ENCODE results near the gene SSU72.
"Not testable (repeated sequence)": the region's sequence is repeated elsewhere in the genome, so short reads cannot be mapped to it uniquely, and the experiment has no call there.

Gene SSU72

GRCh38 chr1:1539310-1540089 is 35.2 kb downstream of the SSU72 start:
- Mint-ChIP-seq H3K4me1 (ENCODE audit: low read depth) (no peaks in the 10 kb centered on the region), H3K9me3 (no peaks in the 10 kb centered on the region), H3K27ac (no peak overlapping the region), H3K36me3 (ENCODE audit: low read depth) (peaks cover 7% of the 10 kb centered on the region), H3K27me3 (ENCODE audit: low read depth) (no peaks in the 10 kb centered on the region), H3K4me3 (no peak overlapping the region)

GRCh38 chr1:1538989-1539309 is 35.7 kb downstream of the SSU72 start:
- Mint-ChIP-seq H3K36me3 (ENCODE audit: low read depth) (peaks cover 7% of the 10 kb centered on the region), H3K4me3 (no peak overlapping the region), H3K27ac (no peak overlapping the region), H3K4me1 (ENCODE audit: low read depth) (no peaks in the 10 kb centered on the region), H3K27me3 (ENCODE audit: low read depth) (no peaks in the 10 kb centered on the region), H3K9me3 (no peaks in the 10 kb centered on the region)

GRCh38 chr1:1538334-1538733 is 36.3 kb downstream of the SSU72 start:
- Mint-ChIP-seq H3K36me3 (ENCODE audit: low read depth) (peaks cover 7% of the 10 kb centered on the region), H3K4me1 (ENCODE audit: low read depth) (no peaks in the 10 kb centered on the region), H3K27ac (no peak overlapping the region), H3K27me3 (ENCODE audit: low read depth) (no peaks in the 10 kb centered on the region), H3K4me3 (peak overlapping the region; percentile 14), H3K9me3 (no peaks in the 10 kb centered on the region)

DNA sequence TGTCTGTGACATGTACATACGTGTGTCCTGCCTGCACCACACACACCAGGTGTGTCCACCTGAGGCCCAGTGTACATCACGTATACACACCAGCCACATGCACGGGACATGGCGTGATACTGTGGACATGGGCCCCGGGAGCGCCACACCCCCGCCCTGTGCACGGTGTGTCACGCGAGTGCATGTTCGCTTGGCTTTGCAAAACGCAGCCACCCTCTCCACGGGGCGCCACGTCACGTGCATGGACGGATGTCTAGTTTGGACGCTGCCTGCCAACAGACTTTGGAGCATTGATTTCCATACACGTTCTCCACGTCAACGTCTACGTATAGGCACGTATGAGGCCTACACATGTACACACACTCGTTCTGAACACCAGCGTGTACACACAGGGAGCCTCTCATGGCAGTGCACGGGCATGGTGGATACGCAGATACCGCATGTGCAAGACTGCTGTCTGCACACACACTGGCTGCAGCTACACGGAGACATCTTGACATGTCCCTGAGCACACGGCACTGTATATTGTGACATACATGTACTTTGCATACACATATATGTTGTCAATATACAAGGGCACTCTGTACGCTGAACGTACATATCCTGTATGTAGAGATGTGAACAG is 36.9 kb downstream of the SSU72 start:
- H3K27me3 Mint-ChIP-seq (ENCODE audit: low read depth) = no peaks in the 10 kb centered on the region
- peaks cover 7% of the 10 kb centered on the region for H3K36me3 Mint-ChIP-seq (ENCODE audit: low read depth)
- no peaks in the 10 kb centered on the region for H3K9me3 Mint-ChIP-seq
- H3K4me1 Mint-ChIP-seq (ENCODE audit: low read depth) = no peaks in the 10 kb centered on the region
- H3K27ac Mint-ChIP-seq = no peak overlapping the region
- no peak overlapping the region for H3K4me3 Mint-ChIP-seq

DNA sequence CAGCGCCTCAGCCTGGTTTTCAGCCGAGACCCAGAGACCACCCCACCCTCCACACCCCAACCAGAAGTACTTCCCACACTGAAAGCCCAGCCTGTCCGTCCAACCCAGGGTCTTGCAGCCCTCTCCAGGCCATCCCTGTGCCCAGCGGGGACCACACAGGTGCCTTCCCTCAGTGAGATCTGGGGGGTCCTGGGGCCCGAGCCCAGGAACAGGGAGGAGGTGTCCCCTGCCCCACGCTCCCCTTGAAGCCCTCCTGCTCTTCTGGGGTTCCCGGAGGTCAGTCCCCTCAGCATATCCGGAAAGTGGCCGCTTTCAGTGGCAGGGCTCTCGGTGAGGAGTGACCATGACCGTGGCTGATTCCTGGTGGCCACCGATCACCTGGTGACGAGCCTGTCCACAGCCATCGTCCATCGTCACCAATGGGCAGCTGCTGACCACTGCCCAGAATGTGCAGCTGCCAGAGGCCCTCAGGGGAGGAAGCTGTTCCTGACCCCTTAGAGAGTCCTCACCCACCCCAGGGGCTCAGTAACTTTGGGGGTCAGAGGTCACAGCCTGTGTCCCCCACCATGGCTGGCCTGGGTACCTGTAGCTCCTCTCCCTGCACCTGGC is 37.6 kb downstream of the SSU72 start:
- peaks cover 11% of the 10 kb centered on the region for H3K36me3 Mint-ChIP-seq (ENCODE audit: low read depth)
- H3K4me1 Mint-ChIP-seq (ENCODE audit: low read depth) = no peaks in the 10 kb centered on the region
- H3K9me3 Mint-ChIP-seq = peaks cover 3% of the 10 kb centered on the region
- H3K27ac Mint-ChIP-seq = no peak overlapping the region
- no peaks in the 10 kb centered on the region for H3K27me3 Mint-ChIP-seq (ENCODE audit: low read depth)
- H3K4me3 Mint-ChIP-seq = no peak overlapping the region

DNA sequence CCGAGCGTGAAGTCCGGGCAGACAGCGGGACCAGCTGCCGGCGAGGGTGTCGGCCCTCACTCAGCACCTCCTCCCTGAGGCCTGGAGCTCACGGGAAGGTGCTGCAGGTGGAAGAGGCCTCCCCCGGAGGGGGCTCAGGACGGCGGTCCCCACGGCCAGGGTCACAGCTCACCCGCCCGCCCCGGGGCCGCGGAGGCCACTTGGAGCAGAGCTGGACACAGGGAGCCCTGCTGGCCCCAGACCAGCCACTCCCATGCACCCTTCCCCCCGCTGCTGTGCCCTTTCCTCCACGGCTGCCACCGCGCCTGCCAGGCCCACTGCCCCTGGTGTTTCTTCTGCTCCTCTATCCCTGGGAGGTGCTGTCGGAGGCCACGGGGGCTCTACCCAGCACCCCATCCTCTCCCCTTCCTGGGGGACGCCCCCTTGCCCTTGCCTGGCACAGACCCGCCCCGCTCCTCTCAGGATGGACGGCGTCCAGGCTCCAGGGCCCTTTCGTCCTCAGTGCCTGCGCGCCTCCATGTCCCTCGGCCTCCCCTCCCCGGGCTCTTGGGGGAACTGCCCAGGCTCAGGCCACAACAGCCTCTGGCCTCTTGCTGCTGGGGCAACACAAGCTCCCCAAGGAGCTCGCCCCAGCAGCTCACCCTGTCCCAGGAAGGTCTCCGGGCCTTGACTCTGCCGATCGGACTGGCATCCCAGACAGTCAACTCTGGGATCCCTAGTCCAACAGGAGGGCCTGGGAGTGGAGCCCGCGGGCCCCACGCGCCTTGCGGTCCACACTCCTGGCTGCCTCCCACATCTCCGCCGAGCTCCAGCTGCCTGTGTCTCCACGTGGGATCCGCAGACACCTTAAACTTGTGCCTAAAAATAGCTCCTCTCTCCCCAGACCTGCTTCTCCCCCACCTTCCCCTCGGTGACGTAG is 38.4 kb downstream of the SSU72 start:
- Mint-ChIP-seq H3K4me1 (ENCODE audit: low read depth) (no peaks in the 10 kb centered on the region), H3K4me3 (no peak overlapping the region), H3K9me3 (peaks cover 6% of the 10 kb centered on the region), H3K36me3 (ENCODE audit: low read depth) (peaks cover 7% of the 10 kb centered on the region), H3K27ac (no peak overlapping the region), H3K27me3 (ENCODE audit: low read depth) (no peaks in the 10 kb centered on the region)

DNA sequence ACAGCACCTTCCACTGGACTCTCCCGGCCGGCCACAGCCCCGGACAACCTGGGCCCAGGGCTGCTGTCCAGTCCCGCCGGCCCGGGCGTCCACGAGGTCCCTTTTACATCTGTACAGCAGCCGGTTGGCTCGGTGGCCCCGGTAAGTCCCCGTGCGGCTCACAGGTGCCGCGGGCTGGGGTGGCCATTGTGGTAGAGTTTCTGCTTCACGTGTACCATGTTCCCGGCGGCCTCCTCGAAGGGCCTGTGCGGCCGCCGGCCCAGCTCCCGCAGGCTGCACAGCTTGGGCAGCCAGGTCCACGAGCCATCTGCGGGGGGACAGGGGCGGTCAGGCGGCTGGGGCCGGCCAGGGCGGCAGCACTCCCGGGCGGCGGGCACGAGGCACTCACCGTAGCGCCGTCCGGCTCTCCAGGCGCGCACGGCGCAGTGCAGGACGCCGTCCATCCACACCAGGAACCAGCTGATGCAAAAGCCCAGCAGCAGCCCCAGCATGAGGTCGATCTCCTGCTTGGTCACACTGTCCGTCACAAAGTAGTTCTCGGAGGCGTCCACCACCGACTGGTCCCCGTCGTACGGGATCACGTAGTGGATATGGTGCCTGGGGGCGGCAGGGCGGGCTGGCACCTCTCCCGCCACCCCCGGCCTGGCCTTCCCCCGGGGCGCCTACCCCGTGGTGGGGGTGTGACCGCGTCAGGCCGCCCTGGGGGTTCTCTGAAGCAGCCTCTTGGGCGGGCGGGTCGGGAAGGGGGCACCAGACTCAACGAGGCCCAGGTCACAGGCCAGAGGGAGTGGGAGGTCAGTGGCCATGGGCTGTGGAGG is 39.3 kb downstream of the SSU72 start:
- Mint-ChIP-seq H3K27me3 (ENCODE audit: low read depth) (no peaks in the 10 kb centered on the region), H3K27ac (no peak overlapping the region), H3K4me1 (ENCODE audit: low read depth) (no peaks in the 10 kb centered on the region), H3K4me3 (no peak overlapping the region), H3K9me3 (peaks cover 6% of the 10 kb centered on the region), H3K36me3 (ENCODE audit: low read depth) (peaks cover 11% of the 10 kb centered on the region)

DNA sequence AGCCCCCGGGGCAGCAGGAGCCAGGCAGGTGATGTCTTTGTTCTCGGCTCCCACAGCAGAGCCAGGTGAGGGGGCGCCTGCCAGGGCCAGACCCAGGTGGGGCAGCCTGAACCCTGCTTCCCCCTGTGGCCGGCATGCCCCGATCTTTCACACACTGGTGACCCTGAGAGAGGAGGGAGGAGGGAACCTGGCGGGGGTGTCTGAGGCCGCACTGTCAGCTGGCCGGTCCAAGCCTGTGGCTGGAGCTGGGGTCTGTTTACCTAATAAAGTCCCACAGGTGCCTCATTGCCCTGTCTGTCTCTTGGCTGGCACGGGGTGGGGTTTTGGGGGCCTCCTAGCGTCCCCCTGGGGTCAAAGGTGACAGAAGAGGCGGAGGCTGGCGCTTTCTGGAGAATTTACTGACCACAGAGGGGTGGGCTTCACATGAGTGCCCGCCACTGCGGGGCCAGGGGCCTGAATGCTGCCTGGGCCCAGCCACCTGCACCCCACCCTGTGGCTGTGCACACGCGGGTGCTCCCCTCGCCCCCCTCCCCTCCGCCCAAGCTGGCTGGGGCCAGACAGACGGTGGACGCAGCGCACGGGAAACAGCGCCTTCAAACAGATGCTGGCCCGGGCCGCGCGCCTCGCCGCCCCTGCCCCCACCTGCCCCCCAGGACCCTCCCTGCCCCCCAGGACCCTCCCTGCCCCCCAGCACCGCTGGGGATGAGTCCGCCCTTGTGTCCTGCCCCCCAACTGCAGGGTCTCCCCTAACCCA is 40.1 kb downstream of the SSU72 start:
- Mint-ChIP-seq H3K36me3 (ENCODE audit: low read depth) (peaks cover 17% of the 10 kb centered on the region), H3K9me3 (peaks cover 6% of the 10 kb centered on the region), H3K4me3 (no peak overlapping the region), H3K27ac (no peak overlapping the region), H3K27me3 (ENCODE audit: low read depth) (no peaks in the 10 kb centered on the region), H3K4me1 (ENCODE audit: low read depth) (no peaks in the 10 kb centered on the region)

DNA sequence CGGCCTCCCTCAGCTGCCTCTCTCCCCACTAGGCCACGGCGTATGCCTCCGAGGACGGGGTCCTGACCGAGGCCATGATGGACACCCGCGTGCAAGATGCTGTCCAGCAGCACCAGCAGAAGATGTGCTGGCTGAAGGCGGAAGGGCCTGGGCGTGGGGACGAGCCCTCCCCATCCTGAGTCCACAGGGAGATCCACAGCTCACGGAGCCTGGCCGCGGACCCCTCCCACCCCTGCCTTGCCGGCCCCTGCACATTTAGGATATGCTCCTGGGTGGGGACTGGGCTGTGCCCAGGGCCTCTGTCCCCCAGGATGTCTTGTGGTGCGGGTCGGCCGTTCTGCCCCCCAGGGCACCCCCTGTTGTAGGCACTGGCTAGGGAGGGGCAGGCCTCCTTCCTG is 40.8 kb downstream of the SSU72 start:
- H3K27me3 Mint-ChIP-seq (ENCODE audit: low read depth); H3K9me3 Mint-ChIP-seq; H3K4me3 Mint-ChIP-seq; H3K4me1 Mint-ChIP-seq (ENCODE audit: low read depth); H3K27ac Mint-ChIP-seq: not testable (repeated sequence)
- peaks cover 19% of the 10 kb centered on the region for H3K36me3 Mint-ChIP-seq (ENCODE audit: low read depth)

DNA sequence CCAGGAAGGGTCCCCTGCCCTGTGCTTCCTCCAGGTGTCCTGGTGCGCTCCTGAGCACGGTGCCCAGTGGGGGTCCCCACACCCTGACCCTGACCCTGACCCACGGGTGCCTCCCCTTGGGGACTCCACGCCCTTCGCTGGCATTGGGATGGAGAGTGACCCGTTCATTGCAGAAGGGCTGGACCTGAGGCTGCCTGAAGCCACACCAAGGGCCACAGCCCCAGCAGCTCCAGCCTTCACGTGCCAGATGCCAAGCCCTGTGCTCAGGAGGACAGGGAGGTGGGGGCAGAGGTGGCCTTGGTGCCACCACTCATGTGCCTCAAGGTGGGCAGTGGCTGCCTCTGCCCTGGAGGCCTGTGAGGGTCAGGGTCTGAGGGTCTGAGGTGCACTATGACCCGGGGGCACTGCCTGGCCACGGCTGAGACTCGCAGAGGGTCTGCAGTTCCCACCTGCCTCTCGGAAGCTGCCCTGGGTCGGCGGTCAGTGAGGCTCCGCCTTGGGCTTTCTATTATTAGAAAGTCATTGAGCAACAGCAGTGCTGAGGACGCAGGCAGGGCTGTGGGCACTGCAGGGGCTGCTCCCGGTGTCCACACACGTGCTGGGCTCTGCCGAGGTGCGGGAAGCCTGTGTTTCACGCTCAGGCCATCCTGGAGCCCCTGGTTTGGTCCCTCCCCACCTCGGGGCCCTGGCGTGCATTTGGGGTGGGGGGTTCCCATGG is 41.3 kb downstream of the SSU72 start:
- H3K9me3 Mint-ChIP-seq; H3K27ac Mint-ChIP-seq; H3K4me1 Mint-ChIP-seq (ENCODE audit: low read depth); H3K27me3 Mint-ChIP-seq (ENCODE audit: low read depth); H3K4me3 Mint-ChIP-seq: not testable (repeated sequence)
- peaks cover 19% of the 10 kb centered on the region for H3K36me3 Mint-ChIP-seq (ENCODE audit: low read depth)

- no peak overlapping the region for H3K27ac Mint-ChIP-seq
- H3K36me3 Mint-ChIP-seq (ENCODE audit: low read depth) = peaks cover 19% of the 10 kb centered on the region
- peaks cover 6% of the 10 kb centered on the region for H3K9me3 Mint-ChIP-seq
- H3K4me1 Mint-ChIP-seq (ENCODE audit: low read depth) = no peaks in the 10 kb centered on the region
- H3K27me3 Mint-ChIP-seq (ENCODE audit: low read depth) = no peaks in the 10 kb centered on the region
- H3K4me3 Mint-ChIP-seq = no peak overlapping the region
These were observed 42.7 kb downstream of the SSU72 start for GRCh38 chr1:1531947-1532346.

DNA sequence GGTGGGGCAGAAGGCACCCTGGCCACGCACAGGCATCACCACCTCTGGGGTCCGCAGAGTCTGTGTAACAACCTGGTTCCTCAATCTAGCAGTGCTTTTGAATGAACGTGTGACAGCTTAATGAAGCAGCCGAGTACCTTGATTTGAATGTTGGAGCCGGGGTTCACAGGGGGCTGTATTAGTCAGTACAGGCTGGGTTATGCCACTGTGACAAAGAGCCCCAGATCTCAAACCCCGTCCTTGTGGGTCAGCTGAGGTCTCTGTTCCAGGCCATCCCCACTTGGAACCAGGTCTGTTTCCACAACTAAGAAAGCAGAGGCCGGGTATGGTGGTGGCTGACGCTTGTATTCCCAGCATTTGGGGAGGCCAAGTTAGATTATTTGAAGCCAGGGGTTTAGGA is 44.7 kb downstream of the SSU72 start:
- Mint-ChIP-seq H3K27ac (no peak overlapping the region), H3K36me3 (ENCODE audit: low read depth) (peaks cover 23% of the 10 kb centered on the region), H3K9me3 (peaks cover 6% of the 10 kb centered on the region), H3K27me3 (ENCODE audit: low read depth) (no peaks in the 10 kb centered on the region), H3K4me3 (no peak overlapping the region), H3K4me1 (ENCODE audit: low read depth) (no peaks in the 10 kb centered on the region)

DNA sequence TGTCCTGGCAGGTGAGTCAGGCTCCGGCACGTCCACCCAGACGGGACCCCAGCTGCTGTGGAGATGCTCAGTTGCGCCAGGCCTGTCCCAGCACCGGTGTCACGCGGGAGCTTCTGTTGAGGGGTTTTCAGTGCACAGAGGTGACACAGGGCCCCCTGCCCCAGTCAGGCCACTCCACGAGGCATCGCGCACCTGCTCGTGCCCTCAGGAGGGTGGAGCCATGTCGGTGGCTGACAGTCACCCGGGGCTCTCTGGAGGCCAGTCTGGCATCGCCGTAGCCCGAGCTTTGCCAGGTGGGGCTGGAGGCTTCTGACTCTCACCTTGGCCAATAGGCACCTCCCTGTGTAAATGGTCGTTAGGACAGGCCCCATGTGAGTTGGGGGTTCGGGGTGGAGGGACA is 45.3 kb downstream of the SSU72 start:
- peaks cover 23% of the 10 kb centered on the region for H3K36me3 Mint-ChIP-seq (ENCODE audit: low read depth)
- H3K27ac Mint-ChIP-seq = no peak overlapping the region
- H3K4me3 Mint-ChIP-seq = no peak overlapping the region
- H3K27me3 Mint-ChIP-seq (ENCODE audit: low read depth) = no peaks in the 10 kb centered on the region
- H3K4me1 Mint-ChIP-seq (ENCODE audit: low read depth) = no peaks in the 10 kb centered on the region
- peaks cover 6% of the 10 kb centered on the region for H3K9me3 Mint-ChIP-seq
